Measurements from ENCODE around the gene RAMACL. TPM values are rescaled to one million over a fixed set of nuclear protein-coding genes. Genes with fewer than 3 reads are reported as not detected.

Gene RAMACL
- total and polyA plus RNA-seq, 2 of the 4 experiments (the other 2 are of a cell fraction): 0.46 to 0.90 TPM

- H2AK5ac ChIP-seq (ENCODE audit: low read depth, low read length): no peak overlapping the region
- no peak overlapping the region for H3K56ac ChIP-seq (ENCODE audit: extremely low read depth, insufficient read depth, low read length)
- intact Hi-C loops (cut with micrococcal nuclease): no loop called here
- peaks cover 55 to 74% of the 10 kb centered on the region in 2 experiments for H3K79me1 ChIP-seq (ENCODE audit: low read depth in 1 of 2, low read length in 2 of 2)
- ChIA-PET CTCF (interaction anchor here (1.0 kb wide), 1 partner anchor 29 kb away, joined by 5 read pairs; no protein-coding TSS in a partner anchor), POLR2A (ENCODE audit: unreplicated experiment) (no interaction called here)
- no peak overlapping the region for H4K5ac ChIP-seq (ENCODE audit: low read depth, low read length)
- no TSS peak for BruUV-seq (replicated peaks)
- no peak overlapping the region for H3K23ac ChIP-seq (ENCODE audit: low read depth, low read length)
- no peak overlapping the region for H3K4ac ChIP-seq (ENCODE audit: low read depth, low read length)
- no peak overlapping the region; the same call in 1 of the 2 replicates for H4K91ac ChIP-seq (ENCODE audit: insufficient read depth, low read depth, low read length)
- H2BK20ac ChIP-seq (ENCODE audit: low read depth, low read length): no peak overlapping the region
- no peak overlapping the region for H3K4me2 ChIP-seq (ENCODE audit: low read depth, low read length)
- H2AK9ac ChIP-seq (replicated peaks; ENCODE audit: low read depth, low read length, poor library complexity): no peak overlapping the region
- H3K4me1 ChIP-seq (ENCODE audit: control insufficient read depth, insufficient read depth, low read length): peaks cover 40% of the 10 kb centered on the region
- no peaks in the 10 kb centered on the region for H4K20me1 ChIP-seq (ENCODE audit: insufficient read depth, low read length)
- no peak overlapping the region; the same call in 1 of the 2 replicates for H3K18ac ChIP-seq (ENCODE audit: low read depth, low read length)
- no peak overlapping the region for H3K27ac ChIP-seq (ENCODE audit: insufficient read depth, low read length)
- no peak overlapping the region for H3K9ac ChIP-seq (ENCODE audit: low read depth, low read length)
- no peak overlapping the region for H2BK5ac ChIP-seq (ENCODE audit: low read depth, low read length, poor library complexity, severe bottlenecking)
- H3K9me1 ChIP-seq (ENCODE audit: insufficient read depth, low read length): peaks cover 40% of the 10 kb centered on the region
- H3K9me3 ChIP-seq (ENCODE audit: control insufficient read depth, insufficient read depth, low read length): no peaks in the 10 kb centered on the region
- no peak overlapping the region for H4K8ac ChIP-seq (ENCODE audit: low read depth in 2 of 2, low read length in 2 of 2)
- dilution Hi-C loops (cut with HindIII; ENCODE audit: low sequenced_read_pairs, unreplicated experiment): no loop called here
- no peak overlapping the region for H2BK15ac ChIP-seq (ENCODE audit: low read depth, low read length)
- H2BK120ac ChIP-seq (ENCODE audit: low read depth, low read length): no peak overlapping the region
- H3K27me3 ChIP-seq (ENCODE audit: control insufficient read depth, insufficient read depth, low read length): no peaks in the 10 kb centered on the region
- no CpG with 5 or more reads among the region's 2 CpGs for WGBS, 2 experiments (ENCODE audit: extremely low coverage in 2 of 2, insufficient read length in 1 of 2)
- ATAC-seq (ENCODE audit: low read depth) (no peak), DNase-seq (no peak)
- in situ Hi-C loops (cut with MboI; ENCODE audit: low sequenced_read_pairs): no loop called here
- H3K4me3 ChIP-seq (ENCODE audit: insufficient read depth, low read depth, low read length): no peak overlapping the region
- TF ChIP-seq USF2 (IDR thresholded peaks at IDR 0.05; ENCODE audit: low read depth, low read length) (peak; percentile 65), NFE2L2 (IDR thresholded peaks at IDR 0.05; ENCODE audit: low read depth, low read length) (no peak)
- no peak overlapping the region for H3K14ac ChIP-seq (replicated peaks; ENCODE audit: low read depth, low read length)
- peaks cover 12% of the 10 kb centered on the region; the same call in 1 of the 2 replicates for H3K36me3 ChIP-seq (ENCODE audit: control insufficient read depth, insufficient read depth, low read length)
- no peak overlapping the region for H2AFZ ChIP-seq (replicated peaks; ENCODE audit: low read length, poor library complexity)
These were observed 14.5 kb upstream of the RAMACL start for GRCh38 chr6:166600931-166601330.

Data from IMR-90 (cell line).